Measurements from ENCODE around the gene THAP12.
"Not testable (repeated sequence)": the region's sequence is repeated elsewhere in the genome, so short reads cannot be mapped to it uniquely, and the experiment has no call there.

Gene THAP12

GRCh38 chr11:76323804-76324203 is 57.1 kb downstream of the THAP12 start:
- DNase-seq: no peak

GRCh38 chr11:76323375-76323774 is 57.6 kb downstream of the THAP12 start:
- not testable (repeated sequence) for DNase-seq

GRCh38 chr11:76322942-76323341 is 58.0 kb downstream of the THAP12 start:
- DNase-seq: no peak

GRCh38 chr11:76322540-76322939 is 58.4 kb downstream of the THAP12 start:
- DNase-seq: no peak

GRCh38 chr11:76321820-76322524 is 59.0 kb downstream of the THAP12 start:
- no peak for DNase-seq

- no peak for DNase-seq
Observed at GRCh38 chr11:76321340-76321739, 59.6 kb downstream of the THAP12 start.

GRCh38 chr11:76320929-76321328 is 60.0 kb downstream of the THAP12 start:
- DNase-seq: no peak

- not testable (repeated sequence) for DNase-seq
Observed at GRCh38 chr11:76319798-76320197, 61.1 kb downstream of the THAP12 start.

GRCh38 chr11:76318744-76319384 is 62.1 kb downstream of the THAP12 start:
- DNase-seq: peak; percentile 11

- no peak for DNase-seq
Observed at GRCh38 chr11:76317296-76317695, 63.6 kb downstream of the THAP12 start.

- no peak for DNase-seq
Observed at GRCh38 chr11:76316726-76317125, 64.2 kb downstream of the THAP12 start.

GRCh38 chr11:76315182-76315853 is 65.6 kb downstream of the THAP12 start:
- no peak for DNase-seq

GRCh38 chr11:76314741-76315090 is 66.2 kb downstream of the THAP12 start:
- no peak for DNase-seq

- no peak for DNase-seq
Observed at GRCh38 chr11:76313913-76314740, 66.8 kb downstream of the THAP12 start.

- no peak for DNase-seq
Observed at GRCh38 chr11:76313271-76313670, 67.7 kb downstream of the THAP12 start.

- no peak for DNase-seq
Observed at GRCh38 chr11:76310832-76311595, 69.9 kb downstream of the THAP12 start.

- no peak for DNase-seq
Observed at GRCh38 chr11:76307978-76308747, 72.8 kb downstream of the THAP12 start.

GRCh38 chr11:76307396-76307795 is 73.5 kb downstream of the THAP12 start:
- DNase-seq: no peak

GRCh38 chr11:76303399-76303798 is 77.5 kb downstream of the THAP12 start:
- DNase-seq: no peak

GRCh38 chr11:76302996-76303395 is 77.9 kb downstream of the THAP12 start:
- no peak for DNase-seq
